GM06990 (cell line): ENCODE data around the gene NUTM1.
A peak's percentile ranks its signal among the peaks of the same experiment; 100 is the strongest.

Experiments
- DNase-seq: peaks from one replicate; pipeline ENCODE4 v3.0.0-alpha.2; 2011; ENCODE audit not compliant: insufficient read length; ENCODE audit errors: extremely low read depth
- H3K27me3 ChIP-seq: replicated peaks from 2 replicates; pipeline ENCODE4 v1.6.0; 2011; ENCODE audit warnings: low read length; ENCODE audit not compliant: control insufficient read depth, insufficient read depth
- H3K36me3 ChIP-seq: 2 replicates; pipeline ENCODE4 v1.5.1; 2011; ENCODE audit warnings: low read length; ENCODE audit not compliant: control insufficient read depth, insufficient read depth
- H3K4me3 ChIP-seq: replicated peaks from 2 replicates; pipeline ENCODE4 v1.5.1; 2011; ENCODE audit warnings: low read depth, mild to moderate bottlenecking, control low read depth, low read length
- TF ChIP-seq, protein P1 (sequence below): IDR thresholded peaks from 2 replicates; pipeline ENCODE4 v1.5.1; 2011; ENCODE audit warnings: low read length, control low read depth, mild to moderate bottlenecking, inconsistent platforms; ENCODE audit not compliant: insufficient read depth, poor library complexity, severe bottlenecking

Gene NUTM1

DNA sequence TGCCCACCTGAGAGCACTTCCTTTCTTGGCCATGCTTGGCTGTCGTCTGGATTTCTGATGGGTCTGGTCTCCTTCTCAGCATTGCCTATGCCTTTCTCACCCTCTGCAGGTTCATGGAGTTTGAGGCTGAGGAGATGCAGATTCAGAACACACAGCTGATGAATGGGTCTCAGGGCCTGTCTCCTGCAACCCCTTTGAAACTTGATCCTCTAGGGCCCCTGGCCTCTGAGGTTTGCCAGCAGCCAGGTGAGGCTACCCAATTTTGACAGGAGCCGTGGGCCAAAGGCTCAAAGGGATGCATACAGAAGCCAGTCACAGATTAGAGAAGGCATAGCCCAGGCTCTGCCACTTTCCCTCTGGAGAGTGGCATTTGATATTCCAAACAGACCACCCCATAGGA, 10.5 kb downstream of the NUTM1 start:
- TF ChIP-seq, protein P1, sequence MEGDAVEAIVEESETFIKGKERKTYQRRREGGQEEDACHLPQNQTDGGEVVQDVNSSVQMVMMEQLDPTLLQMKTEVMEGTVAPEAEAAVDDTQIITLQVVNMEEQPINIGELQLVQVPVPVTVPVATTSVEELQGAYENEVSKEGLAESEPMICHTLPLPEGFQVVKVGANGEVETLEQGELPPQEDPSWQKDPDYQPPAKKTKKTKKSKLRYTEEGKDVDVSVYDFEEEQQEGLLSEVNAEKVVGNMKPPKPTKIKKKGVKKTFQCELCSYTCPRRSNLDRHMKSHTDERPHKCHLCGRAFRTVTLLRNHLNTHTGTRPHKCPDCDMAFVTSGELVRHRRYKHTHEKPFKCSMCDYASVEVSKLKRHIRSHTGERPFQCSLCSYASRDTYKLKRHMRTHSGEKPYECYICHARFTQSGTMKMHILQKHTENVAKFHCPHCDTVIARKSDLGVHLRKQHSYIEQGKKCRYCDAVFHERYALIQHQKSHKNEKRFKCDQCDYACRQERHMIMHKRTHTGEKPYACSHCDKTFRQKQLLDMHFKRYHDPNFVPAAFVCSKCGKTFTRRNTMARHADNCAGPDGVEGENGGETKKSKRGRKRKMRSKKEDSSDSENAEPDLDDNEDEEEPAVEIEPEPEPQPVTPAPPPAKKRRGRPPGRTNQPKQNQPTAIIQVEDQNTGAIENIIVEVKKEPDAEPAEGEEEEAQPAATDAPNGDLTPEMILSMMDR: no peak
- peaks cover 11% of the 10 kb centered on the region for H3K36me3 ChIP-seq
- no peak overlapping the region for H3K4me3 ChIP-seq
- no peaks in the 10 kb centered on the region for H3K27me3 ChIP-seq
- no peak for DNase-seq

DNA sequence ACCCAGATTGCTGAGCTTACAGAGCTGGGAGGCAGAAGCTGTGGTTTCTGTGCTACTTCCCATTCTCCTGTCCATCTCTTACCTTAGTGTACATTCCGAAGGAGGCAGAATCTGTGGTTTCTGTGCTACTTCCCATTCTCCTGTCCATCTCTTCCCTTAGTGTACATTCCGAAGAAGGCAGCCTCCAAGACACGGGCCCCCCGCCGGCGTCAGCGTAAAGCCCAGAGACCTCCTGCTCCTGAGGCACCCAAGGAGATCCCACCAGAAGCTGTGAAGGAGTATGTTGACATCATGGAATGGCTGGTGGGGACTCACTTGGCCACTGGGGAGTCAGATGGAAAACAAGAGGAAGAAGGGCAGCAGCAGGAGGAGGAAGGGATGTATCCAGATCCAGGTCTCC, 11.2 kb downstream of the NUTM1 start:
- TF ChIP-seq, protein P1: no peak
- no peak for DNase-seq
- Histone ChIP-seq H3K36me3 (peaks cover 15% of the 10 kb centered on the region), H3K27me3 (no peaks in the 10 kb centered on the region), H3K4me3 (no peak overlapping the region)

DNA sequence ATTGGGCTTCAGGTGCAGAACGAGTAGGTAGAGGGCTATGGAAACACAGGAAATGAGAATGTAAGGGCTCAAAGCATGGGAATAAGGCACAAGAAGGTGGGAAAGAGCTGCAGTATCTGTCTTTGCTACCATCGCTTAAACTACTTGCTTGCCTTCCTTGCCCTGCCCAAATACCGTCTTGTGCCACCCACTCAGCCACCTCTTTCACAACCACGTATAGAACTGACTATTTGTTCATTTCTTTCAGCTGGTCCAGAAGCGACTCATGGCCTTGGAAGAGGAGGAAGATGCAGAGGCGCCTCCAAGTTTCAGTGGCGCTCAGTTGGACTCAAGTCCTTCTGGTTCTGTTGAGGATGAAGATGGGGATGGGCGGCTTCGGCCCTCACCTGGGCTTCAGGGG, 12.1 kb downstream of the NUTM1 start:
- TF ChIP-seq, protein P1: no peak
- Histone ChIP-seq H3K27me3 (no peaks in the 10 kb centered on the region), H3K36me3 (peaks cover 21% of the 10 kb centered on the region), H3K4me3 (no peak overlapping the region)
- DNase-seq: no peak

DNA sequence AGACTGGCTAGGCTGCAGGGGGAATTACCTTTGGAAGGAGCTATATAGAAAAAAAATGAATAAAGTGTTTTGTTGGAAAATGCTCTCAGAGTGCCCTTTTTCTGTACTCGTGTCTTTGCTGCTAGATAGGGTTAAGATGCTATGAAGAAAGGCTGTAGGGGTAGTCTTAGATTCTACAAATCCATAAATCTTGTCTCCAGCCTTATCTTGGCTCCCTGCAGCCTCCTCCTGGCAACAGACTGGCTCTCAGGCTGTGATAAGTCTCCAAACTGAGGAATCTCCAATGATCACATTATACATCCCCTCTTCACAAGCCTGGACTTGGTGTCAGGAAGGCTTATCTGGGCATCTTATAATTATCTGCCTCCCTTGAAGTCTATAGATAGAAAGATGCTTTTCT, 14.5 kb downstream of the NUTM1 start:
- no peak for DNase-seq
- TF ChIP-seq, protein P1: no peak
- Histone ChIP-seq H3K27me3 (no peaks in the 10 kb centered on the region), H3K4me3 (no peak overlapping the region), H3K36me3 (peaks cover 27% of the 10 kb centered on the region)

DNA sequence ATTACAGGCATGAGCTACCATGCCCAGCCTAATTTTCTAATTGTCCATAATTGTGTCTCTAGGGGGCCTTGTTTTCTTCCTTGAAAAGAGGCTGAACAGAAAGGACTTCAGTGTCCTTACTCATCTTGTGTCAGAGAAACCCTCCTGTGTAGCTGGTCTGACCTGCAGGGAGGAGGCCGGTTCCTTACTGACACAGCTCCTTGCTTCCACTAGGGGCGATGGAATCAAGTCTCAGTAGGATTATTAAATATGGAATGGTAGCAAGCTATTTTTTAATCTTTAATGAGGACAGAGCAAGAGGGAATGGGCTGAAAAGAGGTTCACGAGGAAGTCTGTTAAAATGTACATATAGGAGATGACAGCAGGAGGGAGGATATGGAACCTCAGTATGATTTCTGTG, 15.3 kb downstream of the NUTM1 start:
- no peaks in the 10 kb centered on the region for H3K27me3 ChIP-seq
- H3K36me3 ChIP-seq: peaks cover 30% of the 10 kb centered on the region
- H3K4me3 ChIP-seq: no peak overlapping the region
- TF ChIP-seq, protein P1: peak; percentile 25
- no peak for DNase-seq

DNA sequence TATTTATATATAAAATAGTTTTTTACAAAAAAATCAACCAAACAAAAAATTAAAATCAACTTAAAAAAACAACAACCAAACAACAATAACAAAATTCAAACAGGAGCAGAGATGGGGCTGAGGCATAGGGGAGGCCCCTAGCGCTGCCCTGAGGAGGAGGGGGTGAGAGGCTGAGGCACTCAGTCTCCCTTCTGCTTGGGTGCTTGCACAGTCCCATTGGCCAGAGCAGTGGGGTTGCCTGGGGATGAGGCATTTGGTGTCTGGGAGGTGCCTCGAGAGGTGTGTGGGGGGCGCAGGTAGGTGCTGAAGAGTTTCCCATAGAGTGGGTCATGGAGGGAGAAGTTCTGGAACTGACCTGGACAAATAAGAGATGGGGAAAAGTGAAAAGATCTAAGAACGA, 15.8 kb downstream of the NUTM1 start:
- TF ChIP-seq, protein P1: no peak
- Histone ChIP-seq H3K4me3 (no peak overlapping the region), H3K27me3 (no peaks in the 10 kb centered on the region), H3K36me3 (peaks cover 30% of the 10 kb centered on the region)
- no peak for DNase-seq
